HG03045 (cell line): Measurements from ENCODE around the gene JAKMIP2.

Source experiments
- ATAC-seq: cut with Tn5 transposase; IDR thresholded peaks from one replicate; pipeline ENCODE4 v1.9.1; 2021; ENCODE audit warnings: mild to moderate bottlenecking, moderate library complexity; ENCODE audit not compliant: unreplicated experiment

The JAKMIP2 gene

DNA sequence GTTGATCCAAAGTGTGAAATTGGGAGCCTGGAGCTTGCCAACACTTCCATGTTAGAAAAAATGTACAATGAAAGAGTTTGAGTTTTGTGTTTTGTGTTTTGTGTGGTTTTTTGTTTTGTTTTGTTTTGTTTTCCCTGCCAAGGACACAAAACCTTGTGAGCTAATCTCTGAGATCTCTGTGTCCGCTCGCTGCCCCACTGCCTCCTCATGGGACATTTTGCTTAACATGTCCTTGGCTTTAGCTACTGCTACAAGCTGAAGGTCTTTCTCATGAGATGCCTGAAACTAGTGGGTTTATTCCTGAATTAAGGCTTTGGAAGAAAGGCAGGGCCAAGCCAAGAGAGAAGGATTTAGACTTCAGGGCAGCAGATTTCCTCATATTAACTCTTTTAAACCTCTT is 7.3 kb upstream of the JAKMIP2 start:
- ATAC-seq: no peak

- no peak for ATAC-seq
Measured at GRCh38 chr5:147788023-147788422, 5.5 kb upstream of the JAKMIP2 start.

- ATAC-seq: no peak
Measured at GRCh38 chr5:147786142-147786541, 3.6 kb upstream of the JAKMIP2 start.

DNA sequence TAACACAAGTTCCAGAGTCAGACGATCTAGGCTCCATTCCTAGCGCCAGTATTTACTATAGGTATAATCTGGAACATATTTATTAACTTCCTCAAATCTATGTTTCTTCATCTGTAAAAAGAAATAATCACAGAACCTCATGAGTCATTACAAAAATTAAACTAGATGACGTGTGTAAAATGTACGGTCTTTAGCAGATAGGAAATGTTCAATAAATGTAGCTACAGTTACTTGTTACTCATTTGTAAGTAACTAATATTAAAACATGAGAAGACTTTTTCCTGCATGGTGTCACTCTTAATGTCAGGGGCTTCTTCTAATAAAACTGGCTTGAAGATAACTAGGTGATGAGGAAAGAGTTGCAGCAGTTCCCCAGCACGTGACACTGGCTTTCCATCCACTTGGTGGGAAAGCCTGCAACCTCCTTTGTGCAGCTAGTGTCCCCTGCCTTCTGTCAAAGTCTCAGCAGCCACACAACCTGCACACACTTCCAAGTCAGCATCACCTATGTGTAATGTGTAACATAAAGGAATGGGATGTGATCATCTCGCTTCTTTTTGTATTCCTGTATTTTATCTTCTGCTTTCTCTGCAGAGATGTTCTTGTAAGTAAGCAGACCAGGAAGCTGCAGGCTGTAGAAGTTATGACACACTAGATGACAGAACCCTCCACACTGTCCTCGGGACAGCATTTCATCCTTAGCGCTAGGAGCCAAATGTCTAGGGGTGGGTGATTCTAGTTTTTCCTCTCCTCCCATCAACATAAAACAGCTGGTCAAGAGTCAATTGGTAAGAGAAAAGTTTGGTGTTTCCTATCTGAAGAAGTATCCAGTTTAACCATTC is 1.8 kb upstream of the JAKMIP2 start:
- ATAC-seq: no peak

DNA sequence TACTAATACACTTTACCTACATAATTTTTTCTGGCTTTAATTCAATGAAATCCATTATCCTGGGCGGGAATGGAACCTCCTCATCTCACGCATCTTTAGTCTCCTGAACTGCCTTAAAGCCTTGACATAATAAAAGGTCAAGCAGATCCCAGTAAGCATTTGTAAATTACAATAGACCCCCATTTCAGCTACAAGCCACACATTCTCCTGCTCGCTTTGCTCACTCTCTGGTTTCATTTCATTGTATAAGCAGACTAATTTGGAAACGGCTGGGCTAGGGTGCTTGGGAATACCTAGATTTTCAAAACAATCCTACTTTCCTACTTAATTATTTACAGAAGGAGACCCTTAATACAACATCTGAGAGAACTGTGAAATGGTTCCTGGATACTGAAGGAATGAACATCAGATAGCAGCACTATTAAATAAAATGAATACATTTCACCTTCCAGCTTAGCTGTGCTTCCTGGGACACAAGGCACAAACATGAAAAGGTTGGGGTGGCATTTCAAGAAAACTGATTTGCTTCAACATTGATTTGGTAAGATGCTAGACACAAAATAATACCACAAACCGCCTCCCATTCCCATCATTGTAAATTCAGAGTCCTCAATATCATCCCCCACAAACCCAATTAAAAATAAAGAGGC is 1.5 kb downstream of the JAKMIP2 start:
- no peak for ATAC-seq

- no peak for ATAC-seq
Measured at GRCh38 chr5:147779694-147780093, 2.8 kb downstream of the JAKMIP2 start.

DNA sequence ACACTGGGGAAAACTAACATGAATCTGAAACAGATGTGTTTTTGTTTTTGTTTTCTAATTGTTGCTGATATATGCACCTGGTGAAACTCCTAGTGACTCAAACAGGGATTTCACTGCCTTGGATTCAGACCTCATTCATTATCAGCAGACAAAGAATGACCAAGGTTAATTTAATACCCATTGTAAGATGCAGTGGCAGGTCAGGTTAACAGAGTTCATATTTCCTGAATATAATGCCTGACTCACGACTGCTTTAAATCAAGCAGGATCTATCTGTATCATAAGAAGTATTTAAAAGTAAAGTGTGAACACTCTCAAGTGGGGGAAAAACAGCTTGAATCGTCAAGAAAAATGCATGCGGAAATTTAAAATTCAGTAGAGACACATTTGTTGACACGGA is 5.5 kb downstream of the JAKMIP2 start:
- ATAC-seq: no peak

DNA sequence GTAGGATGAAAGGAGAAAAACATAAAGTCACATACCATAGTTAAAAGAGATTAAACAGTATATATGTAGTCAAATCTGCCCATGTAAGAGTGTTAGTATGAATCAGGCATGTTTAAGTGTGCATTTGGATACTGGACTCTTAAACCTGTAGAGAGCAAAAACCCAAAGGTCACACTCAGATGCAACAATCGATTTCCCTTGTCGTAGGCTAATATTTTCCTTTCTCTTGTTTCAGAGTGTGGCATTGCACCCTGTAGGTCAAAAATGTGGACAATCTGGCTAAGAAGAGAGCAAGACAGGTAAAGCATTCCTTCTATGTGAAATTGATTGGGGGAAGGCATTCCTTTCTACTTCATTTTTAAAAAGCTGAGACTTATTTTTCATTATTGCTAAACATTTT is 8.9 kb downstream of the JAKMIP2 start:
- ATAC-seq: no peak

GRCh38 chr5:147773139-147773538 is 9.4 kb downstream of the JAKMIP2 start:
- no peak for ATAC-seq

DNA sequence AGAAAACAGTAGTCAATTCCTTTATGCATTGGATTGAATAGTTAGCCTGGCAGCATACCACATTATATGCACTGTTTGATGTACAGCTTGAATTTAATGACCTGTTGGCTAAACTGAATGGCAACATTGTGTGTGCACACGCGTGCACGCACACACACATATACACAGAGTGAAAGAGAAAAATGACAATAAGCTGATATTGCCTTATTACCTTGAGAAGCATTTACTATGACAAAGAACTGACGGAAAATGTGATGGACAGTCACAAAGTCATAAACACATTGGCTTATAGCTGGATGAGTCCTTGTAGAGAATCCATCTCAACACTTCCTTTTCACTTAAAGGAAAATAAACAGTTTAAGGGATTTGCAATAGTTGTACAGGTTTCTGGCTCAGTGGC is 15.5 kb downstream of the JAKMIP2 start:
- ATAC-seq: no peak

DNA sequence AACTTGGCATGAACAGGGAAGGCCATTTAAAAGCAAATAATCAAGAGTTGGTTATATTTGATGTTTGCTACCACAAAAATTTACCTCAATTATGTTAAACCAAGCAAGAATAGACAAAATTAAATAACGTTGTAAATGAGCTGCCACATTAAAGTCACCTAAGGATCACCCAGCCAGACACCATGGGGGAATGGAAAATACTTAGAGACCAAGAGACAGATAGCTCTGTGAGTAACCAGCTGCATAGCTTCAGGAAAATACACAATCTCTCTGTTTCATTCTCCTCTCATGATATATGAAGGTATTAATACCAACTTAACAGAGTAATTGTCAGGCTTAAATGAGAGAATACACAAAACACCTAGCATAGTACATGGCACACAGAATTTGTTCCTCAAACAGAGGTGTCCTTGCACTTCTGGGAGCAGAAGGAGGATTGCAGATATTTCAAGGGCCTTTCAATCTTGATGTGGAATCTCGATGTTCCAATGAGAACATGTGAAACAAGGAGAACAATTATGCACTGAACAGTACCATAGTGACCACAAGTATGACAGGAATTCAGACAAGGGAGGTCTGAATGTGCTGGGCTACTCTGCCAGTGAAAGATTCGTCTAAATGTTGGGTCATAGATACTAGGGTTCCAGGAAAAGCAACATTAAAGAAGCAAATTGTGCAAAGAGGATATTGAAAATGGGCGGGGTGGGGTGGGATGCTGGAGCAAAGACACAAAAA is 18.6 kb downstream of the JAKMIP2 start:
- no peak for ATAC-seq

DNA sequence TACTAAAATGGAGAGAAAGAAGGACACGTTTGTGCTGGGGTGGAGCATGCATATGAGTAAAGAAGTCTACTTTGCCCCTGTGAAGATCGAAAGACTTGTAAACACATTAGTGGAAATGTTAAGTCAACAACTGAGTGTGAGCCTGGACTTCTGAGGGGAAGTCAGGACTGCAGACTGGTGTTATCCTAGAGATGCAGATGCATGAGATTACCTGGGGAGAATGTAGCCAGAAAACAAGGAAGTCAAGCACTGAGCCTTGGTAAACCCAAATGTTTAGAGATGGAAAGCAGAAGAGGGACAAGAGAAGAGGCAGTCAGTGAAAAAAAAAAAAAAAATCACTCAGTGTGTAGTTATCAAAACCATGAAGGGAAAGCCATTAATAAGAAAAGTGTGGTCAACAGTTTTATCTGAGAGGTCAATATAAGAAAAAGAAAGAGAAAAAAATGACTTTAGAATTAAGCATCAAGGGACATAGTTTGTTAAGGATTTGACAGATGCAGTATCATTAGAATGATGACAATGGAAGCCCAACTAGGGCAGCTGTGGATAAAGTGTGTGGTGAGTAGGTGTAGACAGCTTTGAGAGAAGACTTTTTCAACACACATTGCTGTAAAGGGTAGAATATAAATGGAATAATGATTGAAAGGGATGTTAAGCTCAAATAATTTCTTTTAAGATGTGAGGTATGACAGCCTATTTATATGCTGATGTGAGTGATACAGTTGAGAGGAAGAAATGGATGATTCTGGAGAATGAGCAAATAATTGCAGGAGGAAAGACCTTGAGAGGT is 22.2 kb downstream of the JAKMIP2 start:
- ATAC-seq: no peak

DNA sequence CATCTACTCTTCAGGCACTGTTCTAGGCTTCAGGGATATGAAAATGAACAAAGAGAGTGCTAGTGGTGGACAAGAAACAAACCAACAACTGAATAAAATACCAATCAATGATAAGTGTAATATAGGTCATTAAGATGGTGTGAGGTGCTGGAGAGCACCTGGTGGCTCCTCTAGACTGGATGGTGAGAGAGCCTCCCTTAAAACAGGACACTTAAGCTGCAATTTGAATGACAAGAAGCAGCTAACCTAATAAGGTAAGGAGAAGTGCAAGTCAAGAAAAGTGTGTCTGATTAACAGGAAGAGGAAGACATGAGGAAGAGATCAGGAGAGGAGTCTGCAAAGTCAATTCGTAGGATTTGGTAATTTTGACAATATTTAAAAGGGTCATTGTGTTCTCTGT is 23.1 kb downstream of the JAKMIP2 start:
- no peak for ATAC-seq

DNA sequence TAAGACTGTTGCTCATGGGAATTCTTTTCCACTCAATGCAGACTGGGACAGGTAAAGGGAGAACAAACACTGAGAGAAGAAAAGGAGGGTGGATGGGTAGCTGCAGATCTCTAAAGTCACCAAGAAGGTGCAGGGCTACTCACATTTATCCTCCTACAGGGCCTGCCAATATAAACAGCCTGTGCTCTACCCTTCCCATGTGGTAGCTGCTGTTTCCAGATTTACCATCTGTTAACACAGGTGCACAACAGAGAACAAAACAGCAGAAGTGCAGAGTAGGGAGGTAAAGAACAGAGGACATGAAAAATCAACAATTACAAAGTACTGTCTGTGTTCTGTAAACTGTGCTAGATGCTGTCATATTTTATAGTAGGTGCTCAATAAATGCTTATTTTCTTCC is 26.0 kb downstream of the JAKMIP2 start:
- no peak for ATAC-seq

DNA sequence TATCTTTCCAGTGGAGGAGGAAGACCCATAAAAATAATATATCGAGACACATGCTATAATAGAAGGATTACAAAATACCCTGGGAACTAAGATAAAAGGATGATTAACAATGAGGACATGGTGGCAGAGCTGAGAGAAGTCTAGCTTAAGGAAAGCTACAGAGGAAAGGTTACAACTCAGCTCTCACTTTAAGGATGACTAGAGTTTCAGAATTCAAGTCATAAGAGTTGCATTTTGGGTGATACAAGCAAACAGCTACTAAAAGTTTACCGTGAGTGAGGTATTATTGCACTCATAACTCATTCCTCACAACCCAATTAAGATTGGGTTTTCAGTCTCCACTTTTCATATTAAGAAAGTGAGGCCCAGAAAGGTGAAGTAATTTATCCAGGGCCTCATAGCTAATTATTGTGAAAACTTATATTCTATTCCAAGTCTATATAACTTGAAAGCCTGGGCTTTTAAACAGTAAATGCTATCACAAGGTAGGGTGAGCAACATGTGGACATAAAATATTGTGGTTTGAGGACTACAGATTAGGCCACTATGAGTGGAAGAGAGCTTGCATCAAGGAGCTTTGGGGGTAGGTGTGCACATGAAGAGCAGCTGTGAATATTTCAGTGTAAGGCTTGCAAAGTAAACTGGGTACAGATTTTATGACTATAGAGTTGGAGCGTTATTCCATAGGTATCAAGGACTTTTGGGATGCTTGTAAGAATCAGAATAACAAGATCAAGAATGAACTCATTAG is 28.0 kb downstream of the JAKMIP2 start:
- no peak for ATAC-seq

- no peak for ATAC-seq
Measured at GRCh38 chr5:147753765-147754164, 28.8 kb downstream of the JAKMIP2 start.

GRCh38 chr5:147752666-147753290 is 29.8 kb downstream of the JAKMIP2 start:
- no peak for ATAC-seq

GRCh38 chr5:147752033-147752432 is 30.5 kb downstream of the JAKMIP2 start:
- no peak for ATAC-seq

- no peak for ATAC-seq
Measured at GRCh38 chr5:147751156-147751830, 31.2 kb downstream of the JAKMIP2 start.
